Chondrocyte (in vitro differentiated cells): ENCODE data around the gene SYNE2. TPM values are rescaled to one million over a fixed set of nuclear protein-coding genes. Genes with fewer than 3 reads are reported as not detected.

Source experiments
- DNase-seq: peaks from one replicate; pipeline ENCODE4 v3.0.0; 2021; ENCODE audit warnings: mixed read lengths, low spot score
- H3K27ac Mint-ChIP-seq: one replicate; pipeline ENCODE4 v1.8.0; 2021; ENCODE audit warnings: mild to moderate bottlenecking, moderate library complexity, mixed read lengths; ENCODE audit not compliant: unreplicated experiment
- H3K27me3 Mint-ChIP-seq: 2 replicates; pipeline ENCODE4 v1.8.0; 2021; ENCODE audit warnings: low read depth, mixed read lengths
- H3K36me3 Mint-ChIP-seq: 2 replicates; pipeline ENCODE4 v1.8.0; 2021; ENCODE audit warnings: low read depth, mixed read lengths
- H3K4me1 Mint-ChIP-seq: 2 replicates; pipeline ENCODE4 v1.8.0; 2021; ENCODE audit warnings: low read depth, mild to moderate bottlenecking, mixed read lengths
- H3K4me3 Mint-ChIP-seq: one replicate; pipeline ENCODE4 v1.8.0; 2021; ENCODE audit warnings: mild to moderate bottlenecking, moderate library complexity, mixed read lengths; ENCODE audit not compliant: unreplicated experiment
- H3K9me3 Mint-ChIP-seq: 2 replicates; pipeline ENCODE4 v1.8.0; 2021; ENCODE audit warnings: low read depth, mixed read lengths
- CTCF ChIP-seq: fragments of 200-600 bp; sonication (generic); IDR thresholded peaks from 2 replicates; pipeline ENCODE4 v1.5.0; 2021; ENCODE audit warnings: antibody characterized with exemption, mild to moderate bottlenecking, moderate library complexity
- total RNA-seq: library from RNA; stranded (reverse); gene quantifications from 3 replicates; pipeline ENCODE4 v1.2.1, GENCODE V29; 2021

SYNE2 gene
- total RNA-seq, 1 donor from 2014 or later = 13.6 TPM

GRCh38 chr14:64061706-64062105 lies 208.9 kb downstream of the SYNE2 start:
- Mint-ChIP-seq H3K36me3 (peaks cover 3% of the 10 kb centered on the region), H3K4me3 (no peak overlapping the region), H3K27me3 (no peaks in the 10 kb centered on the region), H3K27ac (no peak overlapping the region), H3K4me1 (peaks cover 6% of the 10 kb centered on the region), H3K9me3 (peaks cover 2% of the 10 kb centered on the region)
- no peak for TF ChIP-seq CTCF
- no peak for DNase-seq

GRCh38 chr14:64062381-64063115 lies 209.7 kb downstream of the SYNE2 start:
- H3K9me3 Mint-ChIP-seq = peaks cover 2% of the 10 kb centered on the region
- no peak for TF ChIP-seq CTCF
- no peak overlapping the region for H3K27ac Mint-ChIP-seq
- H3K36me3 Mint-ChIP-seq = no peaks in the 10 kb centered on the region
- no peaks in the 10 kb centered on the region for H3K27me3 Mint-ChIP-seq
- no peak for DNase-seq
- H3K4me1 Mint-ChIP-seq = peaks cover 6% of the 10 kb centered on the region
- no peak overlapping the region for H3K4me3 Mint-ChIP-seq

GRCh38 chr14:64064447-64064846 lies 211.6 kb downstream of the SYNE2 start:
- H3K36me3 Mint-ChIP-seq = no peaks in the 10 kb centered on the region
- H3K9me3 Mint-ChIP-seq = peaks cover 2% of the 10 kb centered on the region
- H3K27me3 Mint-ChIP-seq = no peaks in the 10 kb centered on the region
- DNase-seq = no peak
- H3K4me1 Mint-ChIP-seq = peaks cover 6% of the 10 kb centered on the region
- H3K27ac Mint-ChIP-seq = no peak overlapping the region
- H3K4me3 Mint-ChIP-seq = no peak overlapping the region
- TF ChIP-seq CTCF = no peak

- no peaks in the 10 kb centered on the region for H3K9me3 Mint-ChIP-seq
- no peak for DNase-seq
- peaks cover 1% of the 10 kb centered on the region for H3K4me1 Mint-ChIP-seq
- H3K36me3 Mint-ChIP-seq = peaks cover 3% of the 10 kb centered on the region
- no peak for TF ChIP-seq CTCF
- no peak overlapping the region for H3K4me3 Mint-ChIP-seq
- no peak overlapping the region for H3K27ac Mint-ChIP-seq
- no peaks in the 10 kb centered on the region for H3K27me3 Mint-ChIP-seq
Observed at GRCh38 chr14:64069634-64070359, 217.0 kb downstream of the SYNE2 start.

- no peak overlapping the region for H3K27ac Mint-ChIP-seq
- peaks cover 4% of the 10 kb centered on the region for H3K36me3 Mint-ChIP-seq
- TF ChIP-seq CTCF = no peak
- no peaks in the 10 kb centered on the region for H3K27me3 Mint-ChIP-seq
- DNase-seq = no peak
- H3K9me3 Mint-ChIP-seq = no peaks in the 10 kb centered on the region
- no peak overlapping the region for H3K4me3 Mint-ChIP-seq
- peaks cover 8% of the 10 kb centered on the region for H3K4me1 Mint-ChIP-seq
Observed at GRCh38 chr14:64074961-64075612, 222.3 kb downstream of the SYNE2 start.
